HG02970 (cell line): ENCODE measurements around the gene IL17C.
"Not testable (repeated sequence)": the region's sequence is repeated elsewhere in the genome, so short reads cannot be mapped to it uniquely, and the experiment has no call there.

Source experiments
- ATAC-seq: cut with Tn5 transposase; IDR thresholded peaks from one replicate; pipeline ENCODE4 v1.9.1; 2021; ENCODE audit warnings: mild to moderate bottlenecking, moderate library complexity, moderate number of reproducible peaks; ENCODE audit not compliant: unreplicated experiment, low FRiP score

Gene IL17C

GRCh38 chr16:88608076-88608475 lies 30.3 kb upstream of the IL17C start:
- no peak for ATAC-seq

- not testable (repeated sequence) for ATAC-seq
These were observed 28.9 kb upstream of the IL17C start for GRCh38 chr16:88609426-88609825.

DNA sequence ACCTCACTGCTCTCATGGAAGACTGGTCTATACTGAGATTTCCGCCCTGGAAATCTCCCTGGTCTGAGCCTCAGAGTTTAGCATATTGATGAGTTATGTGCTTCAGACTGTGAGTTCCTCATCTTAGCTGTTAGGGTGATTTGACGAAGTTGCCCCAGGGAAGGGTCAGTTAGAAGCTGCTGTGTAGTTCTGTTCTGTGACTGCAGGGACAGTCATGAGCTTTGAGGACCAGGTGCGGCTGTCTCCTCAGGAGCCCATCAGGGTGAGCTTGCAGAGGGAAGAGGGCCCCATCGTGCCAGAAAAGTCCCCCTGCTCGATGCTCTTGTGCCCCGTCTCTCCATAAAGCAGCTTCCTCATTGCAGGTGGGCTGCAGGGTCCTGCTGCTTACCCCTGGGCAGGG lies 28.3 kb upstream of the IL17C start:
- ATAC-seq = no peak

GRCh38 chr16:88610909-88611812 lies 27.2 kb upstream of the IL17C start:
- no peak for ATAC-seq

GRCh38 chr16:88613293-88613692 lies 25.1 kb upstream of the IL17C start:
- ATAC-seq = no peak

DNA sequence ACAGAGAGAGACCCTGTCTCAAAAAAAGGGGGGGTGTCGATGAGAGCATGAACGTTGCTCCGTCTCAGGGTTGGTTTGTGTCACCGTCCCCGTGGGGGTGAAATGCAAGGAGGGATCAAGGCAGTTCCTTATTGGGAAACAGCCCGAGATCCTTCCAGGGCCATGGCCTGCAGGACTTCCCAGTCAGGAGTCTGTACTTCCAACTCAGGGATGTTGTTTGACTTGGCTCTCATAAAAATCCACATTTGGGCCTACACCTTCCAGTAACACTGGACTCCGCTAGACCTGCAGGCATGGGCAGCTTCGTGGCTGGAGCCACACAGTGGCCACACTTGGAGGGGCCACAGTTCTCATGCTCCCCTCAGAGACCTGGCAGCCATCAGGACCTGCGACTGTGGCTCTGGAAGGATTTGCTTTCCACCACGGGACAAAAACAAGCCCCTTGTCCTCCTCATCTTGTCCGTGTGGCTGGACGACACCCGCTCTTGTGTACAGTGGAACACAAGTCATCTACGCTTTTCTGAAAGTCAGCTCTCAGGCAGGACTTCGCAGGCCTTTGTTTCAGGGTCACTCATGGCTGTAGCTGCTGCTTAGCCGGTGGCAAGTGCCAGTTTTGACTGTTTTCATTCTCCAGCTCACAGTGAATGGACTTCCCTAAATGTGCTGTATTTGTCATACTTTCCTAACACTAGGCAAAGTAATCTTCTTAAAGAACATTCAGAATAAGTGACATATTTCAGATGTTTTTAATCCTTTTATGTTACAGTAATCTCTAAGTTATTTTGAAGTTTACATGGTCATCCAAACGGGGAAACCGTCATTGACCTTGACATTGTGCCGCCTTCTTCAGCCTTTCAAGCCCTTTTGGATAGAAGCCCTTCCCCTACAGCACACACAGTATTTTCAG lies 24.2 kb upstream of the IL17C start:
- ATAC-seq = no peak

DNA sequence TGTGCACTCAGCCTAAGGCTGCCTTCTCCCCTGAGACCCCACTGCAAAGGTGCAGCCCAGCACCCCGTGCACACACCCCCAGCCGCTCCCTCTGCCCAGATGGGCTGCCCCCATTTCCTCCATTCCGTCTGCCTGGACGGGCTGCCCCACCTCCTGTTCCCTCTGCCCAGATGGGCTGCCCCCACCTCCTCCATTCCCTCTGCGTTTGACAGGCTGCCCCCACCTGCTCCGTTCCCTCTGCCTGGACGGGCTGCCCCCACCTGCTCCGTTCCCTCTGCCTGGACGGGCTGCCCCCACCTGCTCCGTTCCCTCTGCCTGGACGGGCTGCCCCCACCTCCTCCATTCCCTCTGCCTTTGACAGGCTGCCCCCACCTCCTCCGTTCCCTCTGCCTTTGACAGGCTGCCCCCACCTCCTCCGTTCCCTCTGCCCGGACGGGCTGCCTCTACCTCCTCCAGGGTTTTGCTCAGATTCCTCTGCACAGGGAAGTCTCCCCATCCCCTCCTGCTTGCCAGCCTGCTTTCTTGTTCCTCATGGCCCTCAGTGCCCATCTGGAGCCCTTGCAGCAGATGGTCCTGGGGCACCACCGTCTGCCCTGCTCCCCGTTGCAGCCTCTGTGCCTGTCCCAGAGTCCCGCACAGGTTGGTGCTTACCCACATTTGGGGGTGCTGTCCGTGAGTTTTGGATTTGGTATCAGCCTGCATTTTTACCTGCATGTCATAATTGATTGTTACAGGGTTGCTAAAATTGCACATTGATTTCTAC lies 23.4 kb upstream of the IL17C start:
- no peak for ATAC-seq

- ATAC-seq = no peak
These were observed 22.1 kb upstream of the IL17C start for GRCh38 chr16:88616320-88616719.

DNA sequence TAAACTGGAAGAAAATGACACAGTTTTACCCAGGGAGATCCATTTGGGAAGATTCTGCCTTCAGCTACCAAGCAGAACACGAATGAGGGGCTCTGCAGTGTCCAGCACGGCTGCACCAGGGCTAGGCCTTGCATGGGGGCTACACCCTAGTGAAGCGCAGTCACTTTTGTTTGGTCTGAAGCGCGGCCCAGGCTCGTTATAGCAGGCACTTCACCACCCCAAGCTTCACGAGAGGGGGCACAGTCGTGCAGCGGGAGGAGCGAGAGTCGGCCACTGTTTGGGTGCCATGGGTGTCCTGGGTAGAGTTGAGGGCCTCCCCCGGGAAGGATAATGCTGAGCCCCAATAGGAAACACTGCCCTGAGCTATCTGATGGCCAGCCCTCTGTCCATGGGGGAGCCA lies 21.6 kb upstream of the IL17C start:
- ATAC-seq = no peak

DNA sequence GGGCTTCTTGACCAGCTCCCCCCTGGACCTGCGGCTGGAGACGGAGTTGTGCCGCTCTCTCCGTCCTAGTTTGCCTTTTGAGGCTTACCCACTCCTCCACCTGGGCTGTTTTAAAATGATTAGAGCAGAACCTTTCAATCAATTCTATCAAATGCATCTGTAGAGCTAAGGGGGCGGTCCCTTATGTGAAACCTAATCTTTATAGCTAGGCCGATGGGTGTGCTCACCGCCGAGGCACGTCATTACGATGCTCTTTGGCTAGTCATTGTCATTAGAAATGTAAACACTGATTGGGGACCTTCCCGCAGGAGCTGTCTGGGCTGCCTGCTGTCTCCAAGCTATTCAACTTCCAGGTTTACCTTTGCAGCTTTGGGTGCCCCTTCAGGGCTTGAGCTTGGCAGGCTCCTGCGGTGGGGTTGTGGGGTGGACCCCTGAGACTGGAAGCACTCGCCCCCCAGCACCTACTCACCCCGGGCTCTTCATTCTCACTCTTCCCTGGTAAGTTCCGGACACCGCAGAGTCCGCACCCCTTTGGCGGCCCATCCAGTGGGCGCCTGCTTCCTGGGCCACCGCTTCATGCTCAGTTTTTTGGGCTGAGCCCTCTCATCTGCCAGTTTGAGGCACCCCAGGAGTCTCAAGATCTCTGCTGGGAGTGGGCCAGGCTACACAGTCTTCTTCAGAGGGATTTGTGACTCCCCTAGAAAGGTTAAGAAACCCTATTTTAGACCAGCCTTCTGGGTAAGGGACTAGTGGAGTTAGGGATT lies 20.9 kb upstream of the IL17C start:
- ATAC-seq = no peak

DNA sequence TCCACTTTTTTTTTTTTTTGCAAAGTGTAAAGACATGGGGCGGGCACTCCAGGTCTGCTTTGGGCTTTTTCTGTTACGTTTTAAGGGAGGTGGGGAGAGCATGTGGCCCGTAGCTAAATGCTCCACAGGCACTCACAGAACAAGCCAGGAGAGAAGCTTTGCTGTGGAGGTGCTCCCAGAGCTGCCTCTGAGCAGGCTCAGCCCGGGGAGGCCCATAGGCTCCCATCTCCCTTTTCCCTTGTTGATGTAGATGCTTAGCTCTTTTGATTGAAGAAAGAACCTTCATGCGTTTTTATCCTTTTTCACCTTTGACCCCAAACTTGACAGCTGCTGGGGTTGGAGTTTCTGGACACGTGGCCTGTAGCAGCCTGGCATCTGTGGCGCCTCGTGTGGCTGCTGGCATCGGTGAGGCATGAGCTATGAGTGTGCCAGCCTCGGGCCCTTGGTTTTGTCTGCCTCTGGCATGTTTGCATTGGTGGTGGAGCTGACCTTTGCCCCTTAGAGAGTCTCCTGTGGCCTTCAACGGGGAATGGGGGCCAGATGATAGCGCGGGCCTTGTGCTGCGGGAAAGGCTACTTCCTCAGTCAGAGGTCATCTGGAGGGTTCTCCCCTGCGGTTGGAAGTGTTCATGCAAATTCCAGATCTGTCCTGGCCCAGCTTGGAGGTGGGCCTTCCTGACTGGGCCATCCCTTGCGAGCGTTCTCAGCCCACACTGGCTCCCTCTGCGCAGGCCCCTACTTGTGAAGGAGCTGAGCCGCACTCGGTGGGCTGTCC lies 20.0 kb upstream of the IL17C start:
- no peak for ATAC-seq

DNA sequence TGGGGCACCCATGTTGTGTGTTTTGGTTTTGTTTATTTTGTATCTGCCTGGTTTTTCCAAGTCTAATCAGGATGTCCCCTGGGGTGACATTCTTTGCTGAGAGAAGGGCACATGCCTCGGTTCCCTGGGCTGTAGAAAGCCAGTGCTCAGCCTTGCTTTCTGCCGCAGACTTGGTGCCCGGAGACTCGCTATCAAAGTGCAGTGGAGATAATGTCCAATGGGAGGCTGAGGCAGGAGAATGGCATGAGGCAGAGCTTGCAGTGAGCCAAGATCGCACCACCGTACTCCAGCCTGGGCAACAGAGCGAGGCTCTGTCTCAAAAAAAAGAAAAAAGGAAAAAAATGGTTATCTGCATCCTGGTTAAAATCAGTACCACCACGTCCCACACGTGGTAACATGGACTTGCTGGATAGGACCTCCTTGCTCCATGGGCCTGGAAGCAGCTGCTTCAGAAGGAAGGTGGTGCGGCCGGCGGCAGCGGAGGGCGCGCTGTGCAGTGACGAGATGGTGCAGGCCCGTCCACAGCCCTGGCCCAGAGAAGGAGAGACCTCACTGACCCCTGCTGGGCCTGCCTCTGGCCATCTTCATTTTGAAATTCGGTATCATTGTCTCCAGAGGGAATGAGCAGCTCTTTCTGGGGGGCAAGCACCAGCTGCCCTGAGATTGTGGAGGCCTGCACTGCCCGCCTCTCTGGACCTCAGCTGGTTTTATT lies 19.3 kb upstream of the IL17C start:
- no peak for ATAC-seq

DNA sequence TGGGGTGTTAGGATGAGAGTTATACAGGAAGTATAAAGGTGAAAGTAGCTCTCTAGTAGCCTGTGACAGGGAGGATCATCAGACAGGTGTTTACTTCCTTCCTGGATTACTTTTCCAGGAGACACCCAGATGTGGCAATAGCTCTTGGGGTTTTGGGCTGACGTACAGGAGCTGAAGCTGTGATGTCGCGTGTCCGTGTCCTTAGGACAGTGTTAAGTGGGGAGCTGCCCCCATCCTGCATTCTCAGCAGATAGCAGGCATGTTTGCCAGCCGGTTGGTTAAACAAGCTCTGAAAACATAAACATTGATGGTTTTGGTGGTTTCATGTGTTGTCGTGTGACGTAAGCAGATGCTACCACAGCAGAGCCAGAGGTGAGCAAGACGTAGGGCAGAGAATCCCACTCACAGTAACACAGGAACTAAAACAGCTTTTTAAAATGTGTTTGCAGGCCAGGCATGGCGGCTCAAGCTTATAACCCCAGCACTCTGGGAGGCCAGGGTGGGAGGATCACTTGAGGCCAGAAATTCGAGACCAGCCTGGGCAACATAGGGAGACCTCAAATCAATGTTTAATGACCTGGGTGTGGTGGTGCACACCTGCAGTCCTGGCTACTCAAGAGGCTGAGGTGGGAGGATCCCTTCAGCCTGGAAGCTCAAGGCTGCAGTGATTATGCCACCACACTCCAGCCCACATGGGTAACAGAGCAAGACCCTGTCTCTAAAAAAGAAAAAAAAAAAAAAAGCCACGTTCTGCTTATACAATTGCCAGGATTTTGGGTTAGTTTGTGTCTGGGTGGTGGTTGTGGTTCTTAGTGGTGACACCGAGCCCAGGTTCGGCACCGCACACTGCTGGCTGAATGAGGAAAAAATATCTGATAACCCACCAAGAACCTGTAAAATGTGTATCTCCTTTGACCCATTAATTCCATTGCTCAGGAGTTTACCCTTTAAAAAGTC lies 18.2 kb upstream of the IL17C start:
- no peak for ATAC-seq

- ATAC-seq = no peak
These were observed 16.2 kb upstream of the IL17C start for GRCh38 chr16:88622125-88622524.

- ATAC-seq = no peak
These were observed 15.5 kb upstream of the IL17C start for GRCh38 chr16:88622866-88623265.

GRCh38 chr16:88623858-88624257 lies 14.5 kb upstream of the IL17C start:
- ATAC-seq = no peak

GRCh38 chr16:88624481-88624880 lies 13.9 kb upstream of the IL17C start:
- no peak for ATAC-seq
